ENCODE measurements around the gene UGT8.

- TF ChIP-seq CTCF (IDR thresholded peaks at IDR 0.05) (no peak), POLR2A (IDR thresholded peaks at IDR 0.05) (no peak)
Observed at GRCh38 chr4:114701491-114701890, 102.9 kb downstream of the UGT8 start.
